ENCODE data around the gene BTNL9.
A peak's percentile ranks its signal among the peaks of the same experiment; 100 is the strongest.

Gene BTNL9

GRCh38 chr5:181105391-181106025 lies 65.4 kb downstream of the BTNL9 start:
- TF ChIP-seq GABPA (IDR thresholded peaks at IDR 0.05; ENCODE audit: low read depth) (no peak), SPI1 (IDR thresholded peaks at IDR 0.05; ENCODE audit: borderline replicate concordance, low read depth) (peak; percentile 94), CTCF (IDR thresholded peaks at IDR 0.05; ENCODE audit: insufficient read depth, low read length) (no peak)
- DNase-seq (ENCODE audit: low read depth in 1 of 2, low spot score in 1 of 2): no peak
- Histone ChIP-seq H3K4me3 (replicated peaks; ENCODE audit: insufficient read depth, low read length) (no peak overlapping the region), H3K27me3 (ENCODE audit: insufficient read depth, poor library complexity, severe bottlenecking) (peaks cover 9% of the 10 kb centered on the region), H3K27ac (replicated peaks) (no peak overlapping the region)

GRCh38 chr5:181107699-181108098 lies 67.6 kb downstream of the BTNL9 start:
- TF ChIP-seq SPI1 (IDR thresholded peaks at IDR 0.05; ENCODE audit: borderline replicate concordance, low read depth) (no peak), GABPA (IDR thresholded peaks at IDR 0.05; ENCODE audit: low read depth) (no peak), REST (IDR thresholded peaks at IDR 0.05; ENCODE audit: insufficient replicate concordance, low read depth) (no peak), POLR2AphosphoS5 (IDR thresholded peaks at IDR 0.05; ENCODE audit: low read depth) (no peak), CTCF (IDR thresholded peaks at IDR 0.05; ENCODE audit: insufficient read depth, low read length) (no peak)
- Histone ChIP-seq H3K27ac (replicated peaks) (no peak overlapping the region), H3K4me3 (replicated peaks; ENCODE audit: insufficient read depth, low read length) (no peak overlapping the region), H3K27me3 (ENCODE audit: insufficient read depth, poor library complexity, severe bottlenecking) (peaks cover 9% of the 10 kb centered on the region)
- no peak for DNase-seq (ENCODE audit: low read depth in 1 of 2, low spot score in 1 of 2)

GRCh38 chr5:181108578-181109165 lies 68.6 kb downstream of the BTNL9 start:
- Histone ChIP-seq H3K27ac (replicated peaks) (no peak overlapping the region), H3K27me3 (ENCODE audit: insufficient read depth, poor library complexity, severe bottlenecking) (peaks cover 6% of the 10 kb centered on the region), H3K4me3 (replicated peaks; ENCODE audit: insufficient read depth, low read length) (no peak overlapping the region)
- no peak for DNase-seq (ENCODE audit: low read depth in 1 of 2, low spot score in 1 of 2)
- TF ChIP-seq POLR2AphosphoS5 (IDR thresholded peaks at IDR 0.05; ENCODE audit: low read depth) (no peak), CTCF (IDR thresholded peaks at IDR 0.05; ENCODE audit: insufficient read depth, low read length) (no peak), SPI1 (IDR thresholded peaks at IDR 0.05; ENCODE audit: borderline replicate concordance, low read depth) (no peak), REST (IDR thresholded peaks at IDR 0.05; ENCODE audit: insufficient replicate concordance, low read depth) (no peak), GABPA (IDR thresholded peaks at IDR 0.05; ENCODE audit: low read depth) (no peak)

All from HL-60 (cell line).